GM18505 (cell line): Measurements from ENCODE around the gene TNS1.
A peak's percentile ranks its signal among the peaks of the same experiment; 100 is the strongest.
"Not testable (repeated sequence)": the region's sequence is repeated elsewhere in the genome, so short reads cannot be mapped to it uniquely, and the experiment has no call there.

Source experiments
- ATAC-seq: cut with Tn5 transposase; IDR thresholded peaks from one replicate; pipeline ENCODE4 v1.9.1; 2021; ENCODE audit not compliant: unreplicated experiment
- POLR2A ChIP-seq: IDR thresholded peaks from 4 replicates; pipeline ENCODE4 v1.6.1; 2011; ENCODE audit warnings: borderline replicate concordance; ENCODE audit not compliant: insufficient read depth, insufficient read length; ENCODE audit errors: extremely low read depth

Gene TNS1

DNA sequence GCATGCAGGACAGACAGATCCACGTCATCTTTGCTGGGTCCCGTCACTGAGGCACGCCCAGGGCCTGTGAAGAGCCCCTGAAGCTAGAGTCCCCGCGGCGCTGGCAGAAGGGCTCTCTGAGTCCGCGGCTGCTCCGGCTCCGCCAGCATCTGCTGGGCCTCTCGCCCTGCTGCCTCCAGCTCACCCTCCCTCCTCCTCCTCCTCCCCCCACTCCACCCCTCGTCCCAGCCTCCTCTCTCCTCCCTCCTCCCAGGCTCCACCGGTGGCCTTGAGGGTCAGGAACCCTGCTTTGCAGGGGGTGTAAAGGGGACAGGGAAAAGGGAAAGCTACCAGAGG, at the start of gene TNS1:
Gene TNS1 (minus strand): TSS at position 151 of the 336 bp plus-strand sequence. CDS start 123 bp downstream, at position 28.
- TF ChIP-seq POLR2A = no peak
- no peak for ATAC-seq

DNA sequence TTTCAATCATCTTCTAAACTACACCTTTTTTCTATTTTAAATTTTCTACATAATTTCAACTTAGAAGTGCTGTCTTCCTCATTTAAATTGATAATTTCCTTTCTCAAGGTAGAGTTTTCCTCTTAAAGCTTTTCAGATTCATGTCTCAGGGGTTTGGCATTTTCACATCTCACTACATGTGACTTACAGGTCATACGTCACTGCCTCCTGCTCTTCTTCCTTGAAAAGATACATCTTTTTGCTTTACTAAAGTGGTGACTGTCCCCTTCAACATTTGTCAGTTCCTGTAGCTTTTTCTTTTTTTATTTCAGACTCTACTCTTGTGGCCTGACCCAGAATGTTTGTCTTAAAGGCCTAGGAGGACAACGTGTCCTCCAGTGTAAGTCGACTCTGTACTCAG, 49.1 kb upstream of the TNS1 start:
- no peak for TF ChIP-seq POLR2A
- no peak for ATAC-seq

DNA sequence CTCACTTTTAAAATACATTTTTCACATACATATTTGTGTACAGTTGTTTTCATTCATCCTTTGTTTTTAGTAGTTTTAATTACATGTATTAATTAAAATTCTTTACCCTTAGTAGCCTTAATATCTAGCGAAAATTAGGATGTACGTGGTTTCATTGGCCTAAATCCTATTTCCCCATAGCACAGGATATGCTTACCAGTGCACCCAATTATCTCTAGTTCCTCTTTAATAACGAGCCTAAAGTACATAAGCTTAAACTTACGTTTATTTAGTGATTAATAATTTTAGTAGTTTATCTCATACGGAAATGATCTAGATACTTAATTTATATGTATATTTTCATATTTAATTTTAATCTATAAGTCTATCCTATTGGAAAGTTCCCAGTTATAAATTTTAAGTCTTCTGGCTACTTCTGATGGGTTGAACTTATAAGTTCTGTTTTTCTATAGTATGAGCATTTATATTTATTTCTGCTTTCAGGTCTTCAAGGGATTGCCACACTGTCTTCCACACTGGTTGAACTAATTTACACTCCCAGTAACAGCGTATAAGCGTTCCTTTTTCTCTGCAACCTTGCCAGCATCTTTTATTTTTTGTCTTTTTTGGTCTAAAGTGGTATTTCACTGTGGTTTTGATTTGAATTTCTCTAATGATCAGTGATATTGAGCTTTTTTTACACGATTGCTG, 44.9 kb upstream of the TNS1 start:
- no peak for TF ChIP-seq POLR2A
- ATAC-seq = no peak

DNA sequence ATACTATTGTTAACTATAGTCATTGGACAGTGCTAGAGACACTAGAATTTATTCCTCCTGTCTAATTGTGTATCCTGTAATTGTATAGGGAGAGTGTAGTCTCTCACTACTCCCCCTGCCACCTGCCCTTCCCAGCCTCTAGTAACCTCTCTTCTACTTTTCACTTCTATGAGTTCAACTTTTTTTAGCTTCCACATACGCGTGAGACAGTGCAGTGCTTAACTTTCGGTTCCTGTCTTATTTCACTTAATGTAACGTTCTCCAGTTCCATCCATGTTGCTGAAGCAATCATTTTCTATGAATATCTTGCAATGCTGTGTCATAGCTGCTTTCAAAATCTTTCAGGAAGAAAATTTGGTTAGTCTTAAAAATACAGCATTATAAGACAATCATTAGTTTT, 43.4 kb upstream of the TNS1 start:
- TF ChIP-seq POLR2A = no peak
- ATAC-seq = no peak

DNA sequence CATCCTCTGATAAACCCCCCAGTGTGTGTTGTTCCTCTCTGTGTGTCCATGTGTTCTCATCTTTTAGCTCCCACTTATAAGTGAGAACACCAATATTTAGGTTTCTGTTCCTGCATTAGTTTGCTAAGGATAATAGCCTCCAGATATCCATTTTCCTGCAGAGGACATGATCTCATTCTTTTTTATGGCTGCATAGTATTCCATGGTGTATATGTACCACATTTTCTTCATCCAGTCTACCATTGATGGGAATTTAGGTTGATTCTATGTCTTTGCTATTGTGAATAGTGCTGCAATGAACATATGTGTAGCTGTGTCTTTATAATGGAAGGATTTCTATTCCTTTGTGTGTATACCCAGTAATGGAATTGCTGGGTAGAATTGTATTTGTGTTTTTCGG, 41.8 kb upstream of the TNS1 start:
- not testable (repeated sequence) for ATAC-seq

DNA sequence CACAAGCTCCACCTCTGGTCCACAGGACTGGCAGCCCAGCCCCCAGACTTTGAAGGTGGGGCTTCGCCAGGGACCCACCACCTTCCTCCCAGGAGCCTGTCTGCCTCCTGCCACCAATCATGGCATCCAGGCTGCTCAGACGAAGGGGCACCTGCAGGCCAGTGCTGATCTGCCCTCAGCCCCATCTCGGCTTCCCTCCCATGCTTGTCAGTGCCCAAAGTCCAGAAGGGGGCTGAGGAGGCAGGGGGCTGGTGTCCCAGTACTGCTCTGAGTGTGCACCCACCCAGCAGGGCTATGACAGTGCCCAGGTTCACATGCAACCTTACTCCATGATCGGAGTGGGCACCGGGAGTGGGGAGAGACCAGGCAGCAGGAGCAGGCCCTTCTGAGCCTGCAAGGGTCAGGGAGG, 40.9 kb upstream of the TNS1 start:
- no peak for TF ChIP-seq POLR2A
- ATAC-seq = no peak

DNA sequence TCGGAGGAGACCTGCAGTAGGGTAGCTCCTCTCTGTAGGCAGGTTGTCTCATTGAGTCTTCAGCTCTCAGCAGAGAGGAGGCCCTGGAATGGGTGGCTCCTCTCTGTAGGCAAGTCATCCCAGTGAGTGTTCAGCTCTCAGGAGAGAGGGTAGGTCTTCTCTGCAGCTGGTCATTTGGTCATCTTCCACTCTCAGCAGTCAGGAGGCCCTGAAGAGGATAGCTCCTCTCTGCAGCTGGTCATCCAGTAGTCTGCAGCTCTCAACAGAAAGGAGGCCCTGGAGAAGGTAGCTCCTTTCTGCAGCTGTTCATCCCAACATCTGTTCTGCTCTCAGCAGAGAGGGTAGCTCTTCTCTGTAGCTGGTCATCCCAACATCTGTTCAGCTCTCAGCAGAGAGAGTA, 40.3 kb upstream of the TNS1 start:
- no peak for ATAC-seq
- TF ChIP-seq POLR2A = no peak

DNA sequence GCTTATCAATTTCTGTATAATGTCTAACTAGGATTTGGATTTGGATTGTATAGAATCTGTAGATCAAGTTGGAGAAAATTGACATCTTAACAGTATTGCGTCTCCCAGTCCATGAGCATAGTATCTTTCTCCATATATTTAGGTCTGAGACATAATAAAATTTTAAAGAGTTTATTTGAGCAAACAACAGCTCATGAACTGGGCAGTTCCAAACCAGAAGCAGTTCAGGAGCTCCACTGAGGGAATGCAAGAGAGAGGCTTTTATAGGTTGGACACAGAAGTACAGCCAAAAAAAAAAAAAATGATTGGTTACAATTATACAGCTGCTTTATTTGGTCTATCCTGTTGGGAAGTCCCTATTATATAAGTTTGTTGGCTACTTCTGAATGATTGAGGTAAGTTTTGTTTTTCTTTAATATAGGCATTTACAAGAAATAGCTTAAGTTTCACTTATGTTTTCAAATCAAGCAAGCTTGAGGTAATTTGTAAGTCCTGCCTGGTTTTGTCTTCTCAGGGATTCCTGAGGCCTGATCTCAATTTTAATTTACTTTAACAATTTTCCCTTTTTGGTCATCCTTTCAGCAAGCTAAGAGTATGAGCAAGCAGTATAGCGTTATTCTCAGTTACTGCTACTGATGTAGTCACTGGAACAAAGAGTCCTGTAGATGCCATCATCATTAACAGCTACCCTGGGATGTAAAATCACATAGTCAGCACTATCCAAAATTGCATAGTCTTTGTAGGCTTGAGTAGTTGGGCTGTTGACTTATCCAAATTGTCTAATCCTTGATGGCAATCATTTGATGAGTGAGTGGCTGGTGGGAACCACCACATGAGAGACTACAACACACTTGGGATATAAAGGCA, 38.7 kb upstream of the TNS1 start:
- TF ChIP-seq POLR2A = peak; percentile 11

DNA sequence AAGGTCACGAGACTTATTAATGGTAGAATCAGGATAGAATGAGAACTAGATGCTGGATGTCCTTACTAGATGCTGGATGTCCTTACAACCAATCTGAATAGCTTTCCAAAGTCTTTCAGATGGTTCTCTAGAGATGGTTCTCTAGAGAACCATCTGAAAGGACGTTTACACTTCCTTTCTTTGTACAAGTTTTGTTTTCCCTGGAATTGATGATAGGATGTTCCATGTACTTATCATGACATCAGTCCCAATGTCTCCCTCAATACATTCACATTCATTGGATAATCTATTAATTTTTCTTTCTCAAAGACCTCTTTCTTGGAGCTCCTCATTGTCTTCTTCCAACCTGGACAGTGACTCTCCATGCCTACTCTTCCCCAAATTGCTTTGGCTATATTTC, 38.1 kb upstream of the TNS1 start:
- no peak for ATAC-seq
- no peak for TF ChIP-seq POLR2A

More for the DNA sequence above, 38.7 kb upstream of the TNS1 start:
- no peak for ATAC-seq

DNA sequence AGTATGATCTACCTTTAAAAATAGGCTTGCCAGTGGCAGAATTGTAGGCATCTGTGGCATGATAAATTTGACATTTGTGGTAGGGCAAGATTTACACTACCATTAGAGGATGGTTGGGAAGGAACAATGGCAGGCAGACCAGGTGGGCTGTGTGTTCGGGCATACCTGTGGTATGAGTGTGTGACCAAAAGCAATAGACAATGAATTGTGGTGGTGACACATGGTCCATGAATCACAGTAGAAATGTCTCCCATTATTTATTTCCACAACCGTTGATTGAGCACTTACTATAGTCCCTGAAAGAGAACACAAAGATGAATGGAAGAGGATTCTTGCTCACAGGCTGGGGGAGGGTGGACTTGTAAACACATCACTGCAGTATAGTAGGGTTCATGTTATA, 36.4 kb upstream of the TNS1 start:
- no peak for TF ChIP-seq POLR2A
- no peak for ATAC-seq

DNA sequence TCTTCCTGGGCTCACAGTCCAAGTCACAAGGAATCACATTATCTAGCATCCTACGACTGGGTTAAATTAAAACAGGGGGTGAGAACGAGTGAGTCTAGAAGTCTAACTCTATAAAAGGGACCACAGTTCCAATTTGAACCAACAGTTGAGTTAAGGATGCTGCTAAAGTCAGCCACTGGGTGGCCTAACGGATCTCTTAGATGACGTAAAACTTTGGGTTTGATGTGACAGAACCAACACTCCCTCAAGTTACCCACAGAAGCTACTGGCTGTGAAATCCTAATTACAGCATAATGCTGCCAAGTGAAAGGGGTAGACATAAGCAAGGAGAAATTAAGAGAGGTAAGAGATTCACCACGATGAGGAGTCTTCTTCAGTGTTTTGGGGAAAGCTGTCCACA, 33.6 kb upstream of the TNS1 start:
- ATAC-seq = no peak
- no peak for TF ChIP-seq POLR2A

DNA sequence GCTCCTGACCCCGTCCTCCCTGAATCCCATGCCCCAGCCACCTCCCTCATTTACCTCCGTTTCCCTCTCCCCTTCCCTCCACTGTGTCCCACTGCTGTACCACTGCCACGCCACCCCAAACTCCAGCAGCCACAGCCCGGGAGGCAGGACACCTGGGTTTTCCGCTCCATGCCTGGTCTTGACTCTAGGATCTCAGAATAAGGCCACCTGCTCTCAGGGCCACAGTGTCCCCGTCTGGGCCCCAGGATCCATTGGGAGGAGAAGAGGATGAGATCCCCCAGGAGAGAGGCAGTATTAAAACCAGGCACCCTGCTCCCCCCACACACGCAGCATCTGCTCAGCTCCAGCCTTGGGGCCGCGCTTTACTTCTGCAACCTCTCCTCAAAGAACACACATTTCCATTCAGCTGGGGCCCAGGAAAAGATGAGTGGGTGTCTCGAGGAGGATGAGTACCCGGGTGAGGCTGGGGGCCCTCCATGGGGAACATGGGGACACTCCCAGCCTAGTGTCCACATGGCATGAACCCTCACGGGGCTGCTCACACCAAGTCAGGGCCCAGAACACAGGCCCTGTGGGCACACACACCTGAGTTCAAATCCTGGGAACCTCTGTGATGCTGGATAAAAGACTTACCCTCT, 32.8 kb upstream of the TNS1 start:
- ATAC-seq = no peak
- TF ChIP-seq POLR2A = no peak

DNA sequence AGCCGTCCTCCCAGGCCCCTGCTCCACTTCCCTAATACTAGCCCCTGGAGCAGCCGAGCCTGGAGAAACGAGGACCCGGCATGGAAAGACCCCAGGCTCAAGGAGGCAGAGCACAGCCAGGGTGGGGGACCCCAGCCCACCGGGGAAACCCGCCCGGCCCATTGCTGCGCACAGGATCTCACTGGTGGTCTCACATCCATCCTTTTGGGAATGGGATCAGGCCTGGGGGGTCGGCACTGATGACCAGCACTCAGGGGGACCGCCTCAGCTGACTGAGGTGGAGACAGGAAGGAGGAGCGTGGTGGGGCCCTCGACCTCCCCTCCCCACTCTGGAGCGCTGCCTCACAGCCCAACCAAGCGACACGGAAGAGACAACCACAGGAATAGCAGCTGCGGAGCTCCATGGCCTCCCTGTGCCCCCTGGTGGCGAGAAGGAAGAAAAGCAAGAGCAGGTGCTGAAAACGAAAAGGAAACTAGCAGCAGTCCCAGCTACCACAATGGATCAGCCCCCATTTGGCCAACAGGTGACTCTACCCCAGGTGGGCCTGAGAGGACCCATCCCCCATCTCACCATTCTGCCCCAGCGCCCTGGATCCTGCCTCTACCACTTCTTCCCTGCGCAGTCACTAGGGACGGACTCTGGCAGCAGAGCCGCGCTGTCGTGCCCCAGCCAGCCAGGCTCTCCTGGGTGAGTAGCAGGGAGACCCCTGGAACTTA, 31.9 kb upstream of the TNS1 start:
- ATAC-seq = peak; percentile 76
